Mucosa of rectum (tissue), 2 donors: ENCODE data around the gene SKIC8.

Experiments
- H3K27ac ChIP-seq, 2 donors: one replicate each; pipeline ENCODE4 v1.7.0; 2013; ENCODE audit warnings: inconsistent platforms in 2 of 2, low read depth in 2 of 2, low read length in 2 of 2
- H3K27me3 ChIP-seq, 2 donors: one replicate each; pipeline ENCODE4 v1.7.0; 2013; ENCODE audit warnings: low read length in 2 of 2; ENCODE audit not compliant: control insufficient read depth in 2 of 2, insufficient read depth in 2 of 2
- H3K36me3 ChIP-seq, 2 donors: one replicate each; pipeline ENCODE4 v1.7.0; 2013; ENCODE audit warnings: low read length in 2 of 2; ENCODE audit not compliant: control insufficient read depth in 2 of 2, insufficient read depth in 2 of 2
- H3K4me1 ChIP-seq, 2 donors: one replicate each; pipeline ENCODE4 v1.7.0; 2013; ENCODE audit warnings: low read length in 2 of 2, mild to moderate bottlenecking in 1 of 2; ENCODE audit not compliant: control insufficient read depth in 2 of 2, insufficient read depth in 2 of 2
- H3K4me3 ChIP-seq, 2 donors: one replicate each; pipeline ENCODE4 v1.7.0; 2013; ENCODE audit warnings: low read length in 2 of 2
- H3K9ac ChIP-seq, 2 donors: one replicate each; pipeline ENCODE4 v1.7.0; 2013; ENCODE audit warnings: low read length in 2 of 2, low read depth in 1 of 2, mild to moderate bottlenecking in 1 of 2
- H3K9me3 ChIP-seq, 2 donors: one replicate each; pipeline ENCODE4 v1.7.0; 2013; ENCODE audit warnings: low read length in 2 of 2; ENCODE audit not compliant: control insufficient read depth in 2 of 2
- donor health status: healthy.
- donor health status: Normal muscosa, but diverticular disease.

Gene SKIC8

DNA sequence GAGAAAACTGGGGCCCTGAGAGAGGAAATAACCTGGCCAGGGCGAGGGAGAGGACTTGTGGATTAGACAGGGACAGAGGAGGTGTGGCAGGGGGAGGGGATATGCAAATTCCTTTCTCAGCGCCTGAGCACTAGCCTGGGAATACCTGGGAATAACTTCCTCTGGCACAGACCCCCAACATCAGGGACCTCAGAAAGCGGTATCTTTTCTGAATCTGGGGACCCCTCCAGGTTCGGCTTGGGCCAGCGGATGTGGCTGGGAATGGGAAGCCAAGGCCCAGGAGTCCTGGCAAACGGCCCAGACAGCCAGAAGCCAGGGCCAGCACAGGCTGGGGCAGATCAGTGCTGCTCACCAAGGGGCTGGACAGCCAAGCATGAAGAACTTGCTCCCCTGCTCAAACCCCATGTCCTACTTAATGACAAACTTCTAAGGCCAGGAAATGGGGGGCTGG lies 55.9 kb downstream of the SKIC8 start:
- Histone ChIP-seq H3K4me3 (no peak overlapping the region), H3K27me3 (no peaks in the 10 kb centered on the region), H3K9ac (no peak overlapping the region), H3K36me3 (no peaks in the 10 kb centered on the region), H3K4me1 (peaks cover 8 to 15% of the 10 kb centered on the region in 2 donors), H3K27ac (peak overlapping the region in 1 of 2 donors; percentile 61), H3K9me3 (no peaks in the 10 kb centered on the region)

DNA sequence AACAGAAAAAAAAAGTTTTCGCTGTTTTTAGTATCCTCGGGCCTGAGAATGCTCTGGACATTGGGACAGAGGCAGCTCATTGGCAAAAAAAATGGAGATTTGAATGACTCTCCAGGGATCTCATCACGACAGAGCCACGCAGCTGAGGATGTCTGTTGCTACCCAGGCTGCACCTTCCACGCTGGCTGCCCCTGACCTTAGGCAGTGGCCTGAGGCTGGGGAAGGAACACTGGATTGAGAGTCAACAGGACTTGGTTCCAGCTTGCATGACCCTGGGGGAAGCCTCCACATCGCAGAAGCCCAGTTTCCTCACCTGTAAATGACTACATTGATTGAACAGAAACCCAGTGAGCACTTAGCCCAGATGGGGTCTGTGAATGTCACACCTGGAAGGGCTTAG lies 56.4 kb downstream of the SKIC8 start:
- Histone ChIP-seq H3K27me3 (no peaks in the 10 kb centered on the region), H3K4me1 (peaks cover 8 to 15% of the 10 kb centered on the region in 2 donors), H3K36me3 (no peaks in the 10 kb centered on the region), H3K4me3 (no peak overlapping the region), H3K9ac (no peak overlapping the region), H3K27ac (no peak overlapping the region), H3K9me3 (no peaks in the 10 kb centered on the region)

DNA sequence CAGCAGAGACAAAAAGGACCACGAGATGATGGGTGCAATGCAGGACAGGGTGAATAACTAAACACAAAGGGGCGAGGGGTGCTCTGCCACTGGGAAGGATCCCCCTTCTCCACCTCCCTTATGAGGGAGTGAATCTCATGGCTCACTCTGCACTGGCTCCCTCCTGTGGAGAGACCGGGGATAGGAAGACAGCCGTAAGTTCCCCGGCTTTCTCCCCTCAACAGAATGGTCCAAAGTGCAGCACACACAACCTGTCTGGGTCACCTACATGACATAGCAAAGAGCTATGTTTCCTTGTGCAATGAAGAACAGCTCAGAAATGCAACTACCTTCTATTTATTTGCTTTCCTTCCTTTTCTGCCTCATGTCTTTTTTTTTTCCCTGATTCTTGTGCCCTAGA lies 57.3 kb downstream of the SKIC8 start:
- H3K36me3 ChIP-seq = no peaks in the 10 kb centered on the region
- no peaks in the 10 kb centered on the region for H3K27me3 ChIP-seq
- H3K9ac ChIP-seq = no peak overlapping the region
- H3K4me3 ChIP-seq = no peak overlapping the region
- H3K9me3 ChIP-seq = no peaks in the 10 kb centered on the region
- H3K4me1 ChIP-seq = peaks cover 8 to 15% of the 10 kb centered on the region in 2 donors
- no peak overlapping the region for H3K27ac ChIP-seq

DNA sequence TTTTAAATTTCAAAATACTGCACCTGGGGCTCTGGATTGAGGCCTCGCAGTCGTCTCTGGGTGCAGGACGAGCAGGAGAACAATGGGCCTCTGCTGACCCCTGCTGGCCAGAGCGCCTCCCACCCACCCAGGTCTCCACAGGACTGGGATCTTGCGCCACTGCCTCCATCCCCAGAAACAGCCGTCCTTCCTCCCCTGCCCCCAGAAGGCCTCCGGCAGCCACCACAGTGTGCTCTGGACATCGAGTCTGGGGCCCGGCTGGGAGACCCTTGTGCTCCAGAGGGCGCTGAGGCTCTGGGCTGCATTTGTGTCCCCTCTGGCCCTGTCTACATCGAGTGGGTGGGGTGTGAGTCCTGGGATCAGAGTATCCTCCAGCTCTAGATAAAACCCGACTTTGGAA lies 58.4 kb downstream of the SKIC8 start:
- H3K27ac ChIP-seq = no peak overlapping the region
- H3K36me3 ChIP-seq = no peaks in the 10 kb centered on the region
- no peak overlapping the region for H3K9ac ChIP-seq
- no peaks in the 10 kb centered on the region for H3K27me3 ChIP-seq
- peaks cover 8 to 15% of the 10 kb centered on the region in 2 donors for H3K4me1 ChIP-seq
- no peaks in the 10 kb centered on the region for H3K9me3 ChIP-seq
- H3K4me3 ChIP-seq = no peak overlapping the region

GRCh38 chr15:78239811-78240210 lies 59.6 kb downstream of the SKIC8 start:
- Histone ChIP-seq H3K4me3 (no peak overlapping the region), H3K9ac (no peak overlapping the region), H3K36me3 (no peaks in the 10 kb centered on the region), H3K4me1 (peaks cover 8 to 15% of the 10 kb centered on the region in 2 donors), H3K9me3 (no peaks in the 10 kb centered on the region), H3K27me3 (no peaks in the 10 kb centered on the region), H3K27ac (no peak overlapping the region)

DNA sequence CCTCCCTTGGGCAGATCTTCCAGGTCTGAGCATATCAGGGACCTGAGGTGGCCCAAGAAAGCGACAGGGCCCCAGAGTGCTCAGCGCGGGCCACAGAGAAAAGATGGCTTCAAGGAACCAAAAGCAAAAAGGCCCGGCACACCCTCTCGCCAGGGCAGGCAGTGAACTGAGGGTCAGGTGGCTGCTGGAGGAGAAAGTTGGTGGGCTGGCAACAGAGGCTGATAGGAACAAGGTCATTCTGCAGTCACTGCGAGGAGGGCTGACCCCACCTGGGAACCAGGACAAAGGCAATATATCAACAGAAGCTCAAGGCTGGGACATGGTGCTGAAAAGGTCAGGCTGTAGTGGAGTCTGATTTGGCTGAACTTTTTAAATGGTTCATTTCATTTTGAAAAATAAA lies 62.3 kb downstream of the SKIC8 start:
- no peaks in the 10 kb centered on the region for H3K27me3 ChIP-seq
- H3K9me3 ChIP-seq = no peaks in the 10 kb centered on the region
- H3K27ac ChIP-seq = no peak overlapping the region
- no peaks in the 10 kb centered on the region for H3K36me3 ChIP-seq
- H3K4me1 ChIP-seq = no peaks in the 10 kb centered on the region
- H3K4me3 ChIP-seq = no peak overlapping the region
- no peak overlapping the region for H3K9ac ChIP-seq

- H3K4me3 ChIP-seq = no peak overlapping the region
- H3K4me1 ChIP-seq = no peaks in the 10 kb centered on the region
- no peak overlapping the region for H3K27ac ChIP-seq
- H3K36me3 ChIP-seq = no peaks in the 10 kb centered on the region
- H3K9me3 ChIP-seq = no peaks in the 10 kb centered on the region
- H3K9ac ChIP-seq = no peak overlapping the region
- no peaks in the 10 kb centered on the region for H3K27me3 ChIP-seq
Measured at GRCh38 chr15:78236491-78236890, 62.9 kb downstream of the SKIC8 start.

DNA sequence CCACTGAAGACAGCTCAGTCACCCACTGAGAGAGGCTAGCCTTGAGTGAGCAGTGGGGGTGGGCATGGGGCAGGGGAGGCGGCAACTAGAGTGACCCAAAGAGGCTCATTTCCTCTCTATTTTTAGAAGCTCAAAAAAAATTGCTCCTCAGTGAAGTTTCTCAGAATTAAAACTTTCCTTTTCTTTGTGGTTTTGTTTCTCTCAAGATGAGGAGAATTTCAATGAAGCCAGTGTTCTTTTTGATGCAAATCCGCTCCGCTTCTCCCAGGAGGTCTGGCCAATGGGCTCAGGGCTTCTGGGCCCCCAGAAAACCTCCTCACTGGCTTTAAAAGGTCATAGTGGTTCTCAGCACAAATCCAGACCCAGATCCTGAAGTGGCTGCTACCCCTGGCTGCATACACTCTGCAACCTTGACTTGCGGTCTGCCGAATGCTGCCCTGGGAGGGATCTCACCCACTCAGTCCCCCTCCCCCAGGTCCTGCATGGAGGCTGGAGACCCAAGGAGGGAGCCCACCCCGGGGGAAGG lies 64.8 kb downstream of the SKIC8 start, which contains the start of gene ACSBG1:
ACSBG1 (minus strand) TSS at position 51 of the 526 bp plus-strand sequence. CDS start 64 bp downstream, outside the sequence.
- Histone ChIP-seq H3K27ac (no peak within 1 kb of the TSS), H3K36me3 (no peaks in the 10 kb centered on the region), H3K4me3 (no peak within 1 kb of the TSS), H3K27me3 (no peaks in the 10 kb centered on the region), H3K4me1 (no peaks in the 10 kb centered on the region), H3K9me3 (no peaks in the 10 kb centered on the region), H3K9ac (no peak within 1 kb of the TSS)

GRCh38 chr15:78233496-78233895 lies 65.9 kb downstream of the SKIC8 start:
- H3K27me3 ChIP-seq = no peaks in the 10 kb centered on the region
- H3K36me3 ChIP-seq = no peaks in the 10 kb centered on the region
- H3K4me1 ChIP-seq = no peaks in the 10 kb centered on the region
- no peak overlapping the region for H3K27ac ChIP-seq
- no peaks in the 10 kb centered on the region for H3K9me3 ChIP-seq
- H3K9ac ChIP-seq = no peak overlapping the region
- no peak overlapping the region for H3K4me3 ChIP-seq
